Body of pancreas (tissue), 4 donors: ENCODE data around the gene TAGAP. TPM values are rescaled to one million over a fixed set of nuclear protein-coding genes. Genes with fewer than 3 reads are reported as not detected.

Source experiments
- ATAC-seq: fragments of 150-250 bp; one replicate; pipeline ENCODE4 v1.9.1; 2016
- DNase-seq, 4 donors: peaks; one replicate each; pipeline ENCODE4 v3.0.0-alpha.2; 2019
- H3K27ac ChIP-seq, 4 donors: fragments of 200-600 bp; sonication (generic); 1 replicate in 3 of 4; 2 replicates in 1 of 4; pipeline versions ENCODE4 v1.5.1 to v1.6.1; 2016 to 2019; ENCODE audit warnings: mild to moderate bottlenecking in 1 of 4, mixed read lengths in 1 of 4, moderate library complexity in 1 of 4
- H3K27me3 ChIP-seq, 2 donors: fragments of 200-600 bp; sonication (generic); one replicate each; pipeline ENCODE4 v1.6.0; 2016; ENCODE audit warnings: mild to moderate bottlenecking in 1 of 2
- H3K36me3 ChIP-seq, 2 donors: fragments of 200-600 bp; sonication (generic); replicated peaks in 1 of 2; 2 replicates each; pipeline ENCODE4 v1.5.1; 2016; ENCODE audit warnings: low read depth in 2 of 2; ENCODE audit not compliant: insufficient read depth in 1 of 2
- H3K4me1 ChIP-seq: fragments of 200-600 bp; sonication (generic); one replicate; pipeline ENCODE4 v1.6.0; 2016
- H3K4me3 ChIP-seq, 2 donors: fragments of 200-600 bp; sonication (generic); 1 replicate in 1 of 2; 2 replicates in 1 of 2; pipeline ENCODE4 v1.5.1; 2016 to 2019
- H3K9me3 ChIP-seq, 3 donors: fragments of 200-600 bp; sonication (generic); 1 replicate in 2 of 3; 2 replicates in 1 of 3; pipeline ENCODE4 v1.5.1; 2016
- CTCF ChIP-seq, 7 experiments: fragments of 450-650 bp in 4 of 7; fragments of 200-600 bp in 3 of 7; sonication (generic) in 3 of 7; IDR thresholded peaks; one replicate each; pipeline ENCODE4 v1.5.1; 2016 to 2019; ENCODE audit warnings: antibody characterized with exemption in 7 of 7
- POLR2A ChIP-seq, 3 donors: fragments of 450-650 bp; IDR thresholded peaks; one replicate each; pipeline ENCODE4 v1.6.1; 2016; ENCODE audit warnings: antibody characterized with exemption in 3 of 3, mild to moderate bottlenecking in 2 of 3
- WGBS, 2 donors: methylation state at CpG; one replicate each; pipeline ENCODE4 v1.1.5; 2017; 5-methylcytosine and 5-hydroxymethylcytosine counted together
- intact Hi-C: fragments of 100-400 bp; cut with DNase I; formaldehyde crosslinking; loops from one replicate; pipeline ENCODE4 v1.15.1; 2023
- total RNA-seq, 2 donors: library from RNA; depleted of rRNA; stranded (reverse); fragments of >200 nt; gene quantifications; one replicate each; pipeline ENCODE4 v1.1.0, GENCODE V29; 2016

TAGAP gene
- total RNA-seq, 2 donors from 2014 or later, result 0.99 to 2.3 TPM

GRCh38 chr6:159059885-159060506, 15.2 kb upstream of the TAGAP start:
- no peaks in the 10 kb centered on the region for H3K36me3 ChIP-seq
- ATAC-seq (no peak), DNase-seq (no peak)
- H3K9me3 ChIP-seq, result no peaks in the 10 kb centered on the region
- no peaks in the 10 kb centered on the region for H3K4me1 ChIP-seq
- H3K27ac ChIP-seq, result no peak overlapping the region
- no peak overlapping the region for H3K4me3 ChIP-seq
- H3K27me3 ChIP-seq, result no peaks in the 10 kb centered on the region
- TF ChIP-seq POLR2A (IDR thresholded peaks at IDR 0.05), result no peak
- no peak for TF ChIP-seq CTCF (IDR thresholded peaks at IDR 0.05)
- 88 to 90% methylated on average over 7 of the region's 7 CpGs for WGBS, 2 donors
- intact Hi-C loops, result no loop called here

GRCh38 chr6:159059141-159059540, 14.3 kb upstream of the TAGAP start:
- WGBS, 2 donors, result 61 to 70% methylated on average over 3 of the region's 3 CpGs
- intact Hi-C loops, result no loop called here

GRCh38 chr6:159056899-159057298, 12.1 kb upstream of the TAGAP start:
- intact Hi-C loops, result no loop called here
- no peaks in the 10 kb centered on the region for H3K36me3 ChIP-seq
- no peak overlapping the region for H3K27ac ChIP-seq
- DNase-seq (no peak), ATAC-seq (no peak)
- no peaks in the 10 kb centered on the region for H3K27me3 ChIP-seq
- H3K9me3 ChIP-seq, result no peaks in the 10 kb centered on the region
- no peak for TF ChIP-seq CTCF (IDR thresholded peaks at IDR 0.05)
- no peak for TF ChIP-seq POLR2A (IDR thresholded peaks at IDR 0.05)
- H3K4me3 ChIP-seq, result no peak overlapping the region
- 65 to 69% methylated on average over 6 of the region's 6 CpGs for WGBS, 2 donors
- no peaks in the 10 kb centered on the region for H3K4me1 ChIP-seq

More at GRCh38 chr6:159059141-159059540, 14.3 kb upstream of the TAGAP start:
- no peak overlapping the region for H3K27ac ChIP-seq
- no peaks in the 10 kb centered on the region for H3K9me3 ChIP-seq
- ATAC-seq (no peak), DNase-seq (no peak)
- H3K36me3 ChIP-seq, result no peaks in the 10 kb centered on the region
- no peaks in the 10 kb centered on the region for H3K27me3 ChIP-seq
- no peaks in the 10 kb centered on the region for H3K4me1 ChIP-seq
- TF ChIP-seq CTCF (IDR thresholded peaks at IDR 0.05) (no peak), POLR2A (IDR thresholded peaks at IDR 0.05) (no peak)
- H3K4me3 ChIP-seq, result no peak overlapping the region

- no peak overlapping the region for H3K27ac ChIP-seq
- ATAC-seq (no peak), DNase-seq (no peak)
- no peaks in the 10 kb centered on the region for H3K9me3 ChIP-seq
- intact Hi-C loops, result no loop called here
- no peak overlapping the region for H3K4me3 ChIP-seq
- no peaks in the 10 kb centered on the region for H3K36me3 ChIP-seq
- no peaks in the 10 kb centered on the region for H3K27me3 ChIP-seq
- 28 to 43% methylated on average over 2 of the region's 2 CpGs for WGBS, 2 donors
- TF ChIP-seq POLR2A (IDR thresholded peaks at IDR 0.05) (no peak), CTCF (IDR thresholded peaks at IDR 0.05) (no peak)
- no peaks in the 10 kb centered on the region for H3K4me1 ChIP-seq
These were observed 11.6 kb upstream of the TAGAP start for GRCh38 chr6:159056432-159056831.

GRCh38 chr6:159056003-159056402, 11.2 kb upstream of the TAGAP start:
- DNase-seq (no peak), ATAC-seq (no peak)
- Histone ChIP-seq H3K4me1 (no peaks in the 10 kb centered on the region), H3K27me3 (no peaks in the 10 kb centered on the region), H3K4me3 (no peak overlapping the region), H3K9me3 (no peaks in the 10 kb centered on the region), H3K27ac (no peak overlapping the region), H3K36me3 (no peaks in the 10 kb centered on the region)
- intact Hi-C loops, result no loop called here
- WGBS, 2 donors, result 25 to 42% methylated on average over 3 of the region's 3 CpGs
- TF ChIP-seq POLR2A (IDR thresholded peaks at IDR 0.05) (no peak), CTCF (IDR thresholded peaks at IDR 0.05) (no peak)
